Activated CD4-positive, CD25-positive, alpha-beta regulatory T cell treated with anti-CD3 and anti-CD28 coated beads, Interleukin-2, amount 50 U/mL, for 16 hours (primary cell): Measurements from ENCODE around the gene FBN2.

Experiments
- DNase-seq: peaks from one replicate; pipeline ENCODE4 v3.0.0-alpha.2; 2020; ENCODE audit warnings: low read depth, low spot score

FBN2 gene

GRCh38 chr5:128253880-128254279, 284.2 kb downstream of the FBN2 start:
- no peak for DNase-seq

GRCh38 chr5:128253161-128253560, 284.9 kb downstream of the FBN2 start:
- DNase-seq = no peak

GRCh38 chr5:128252756-128253155, 285.3 kb downstream of the FBN2 start:
- no peak for DNase-seq

GRCh38 chr5:128252196-128252595, 285.8 kb downstream of the FBN2 start:
- no peak for DNase-seq

GRCh38 chr5:128245974-128246373, 292.1 kb downstream of the FBN2 start:
- no peak for DNase-seq

GRCh38 chr5:128243958-128244582, 294.0 kb downstream of the FBN2 start:
- DNase-seq = no peak

DNA sequence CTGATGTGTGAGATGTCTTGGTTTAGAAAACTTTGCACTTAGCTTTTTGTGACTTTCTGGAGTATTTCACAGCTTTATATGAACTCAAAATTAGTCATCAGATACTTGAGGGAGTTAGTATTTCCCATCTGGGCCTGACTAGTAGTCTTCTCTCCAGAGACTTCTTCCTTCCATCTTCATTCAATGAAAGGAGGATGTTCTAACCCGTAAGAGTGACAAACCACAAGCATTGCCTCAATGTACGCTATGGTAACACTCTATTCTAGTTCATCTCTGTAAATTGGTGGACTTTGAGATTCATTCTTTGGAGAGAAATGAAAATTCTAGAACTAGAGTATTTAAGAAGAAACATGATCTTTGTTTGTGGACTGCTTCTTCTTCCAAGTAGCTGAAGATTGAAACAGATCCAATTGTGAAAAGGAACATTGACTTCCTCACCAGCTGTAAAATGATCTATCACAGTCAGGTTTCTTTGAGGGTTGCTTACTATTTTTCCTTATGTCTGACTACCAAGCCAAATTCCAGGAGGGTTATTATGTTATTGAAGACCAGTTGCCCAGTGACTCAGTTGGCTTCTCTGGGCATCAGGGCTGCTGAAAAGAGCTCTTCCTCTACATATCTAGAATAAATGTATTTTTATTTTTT, 296.9 kb downstream of the FBN2 start:
- no peak for DNase-seq

DNA sequence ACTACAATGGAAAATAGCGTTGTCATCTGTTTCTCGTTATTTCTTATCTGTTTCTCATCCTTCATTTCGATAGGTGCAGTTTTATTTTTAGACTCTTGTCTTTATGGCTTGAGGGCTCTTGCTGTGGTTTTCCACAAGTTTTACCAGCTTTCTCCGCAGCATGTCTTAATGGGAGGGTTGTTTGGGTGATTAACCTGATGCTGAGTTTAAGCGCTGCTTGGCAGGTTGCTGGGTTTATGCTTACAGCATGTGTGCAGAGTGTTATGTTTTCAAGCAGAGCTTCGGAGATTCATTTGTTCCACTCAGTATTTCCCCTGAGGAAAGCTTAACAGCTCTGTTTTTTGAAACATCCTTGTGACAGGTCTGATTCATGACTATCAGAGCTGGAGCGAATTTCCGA, 300.5 kb downstream of the FBN2 start:
- no peak for DNase-seq

DNA sequence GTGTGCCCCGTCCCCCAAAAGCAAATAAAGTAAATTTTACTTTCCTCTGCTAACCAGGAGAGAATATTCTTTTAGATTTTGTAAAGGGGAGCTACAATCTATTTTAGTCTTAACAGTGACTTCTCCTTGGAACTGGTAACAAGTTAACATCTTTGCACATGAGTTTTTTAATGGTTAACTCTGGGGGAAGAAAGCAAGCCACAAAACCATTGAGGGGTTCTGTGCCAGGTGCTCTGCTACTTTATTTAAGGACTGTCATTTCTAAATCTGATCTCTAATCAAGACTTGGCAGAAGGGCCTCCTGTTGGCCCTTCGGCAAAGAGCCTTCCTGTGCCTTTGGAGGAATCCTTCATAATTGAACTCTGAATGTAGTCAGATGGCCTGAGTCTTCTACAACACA, 301.0 kb downstream of the FBN2 start:
- DNase-seq = no peak

DNA sequence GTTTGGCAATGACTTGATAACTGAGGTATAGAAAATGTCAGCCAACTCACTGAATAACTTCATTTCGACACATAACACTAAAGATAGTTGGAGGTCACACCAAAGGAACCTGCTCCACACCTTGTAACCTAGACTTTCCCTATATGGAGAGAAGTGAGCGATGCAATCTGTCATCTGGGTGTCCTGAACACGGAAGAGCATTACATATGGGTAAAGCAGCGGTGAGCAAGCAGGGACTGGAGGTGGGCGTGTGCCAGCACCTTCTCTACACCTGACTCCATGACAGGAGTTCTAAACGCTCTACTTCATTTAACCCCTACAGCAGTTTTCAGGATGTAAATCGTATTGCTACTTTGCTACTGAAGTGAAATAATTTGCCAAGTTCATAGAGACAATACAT, 301.7 kb downstream of the FBN2 start:
- DNase-seq = no peak

DNA sequence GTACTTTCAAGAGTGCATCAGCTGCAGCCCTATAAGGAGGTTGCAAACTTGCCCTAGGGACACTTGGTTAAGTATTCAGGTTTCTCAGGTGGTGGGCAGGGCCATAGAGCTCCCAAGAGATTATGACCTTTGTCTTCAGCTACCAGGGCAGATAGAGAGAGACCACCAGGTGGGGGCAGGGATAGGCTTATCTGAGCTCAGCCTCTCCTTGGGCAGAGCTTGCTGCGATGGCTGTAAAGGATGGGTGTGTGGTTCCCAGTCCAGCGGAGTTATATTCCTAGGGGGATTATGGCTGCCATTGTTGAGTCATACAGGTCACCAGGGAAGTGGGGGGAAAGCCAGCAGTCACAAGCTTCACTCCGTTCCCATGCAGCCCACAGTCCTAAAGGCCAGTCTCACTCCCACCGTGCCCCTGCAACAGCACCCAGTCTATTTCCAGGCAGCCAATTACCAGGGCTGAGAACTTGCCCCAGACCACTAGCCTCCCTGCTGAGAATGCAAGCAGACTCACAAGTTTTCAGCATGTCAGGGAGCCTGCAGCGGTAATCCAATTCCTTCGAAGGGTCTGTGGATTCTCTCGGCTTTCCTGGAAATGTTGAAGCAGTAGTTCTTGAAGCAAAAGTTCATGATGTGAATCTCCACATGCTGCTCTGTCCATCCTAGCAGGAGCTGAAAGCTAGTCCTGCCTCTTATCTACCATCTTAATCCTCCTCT, 303.0 kb downstream of the FBN2 start:
- no peak for DNase-seq

GRCh38 chr5:128228521-128228920, 309.5 kb downstream of the FBN2 start:
- no peak for DNase-seq

DNA sequence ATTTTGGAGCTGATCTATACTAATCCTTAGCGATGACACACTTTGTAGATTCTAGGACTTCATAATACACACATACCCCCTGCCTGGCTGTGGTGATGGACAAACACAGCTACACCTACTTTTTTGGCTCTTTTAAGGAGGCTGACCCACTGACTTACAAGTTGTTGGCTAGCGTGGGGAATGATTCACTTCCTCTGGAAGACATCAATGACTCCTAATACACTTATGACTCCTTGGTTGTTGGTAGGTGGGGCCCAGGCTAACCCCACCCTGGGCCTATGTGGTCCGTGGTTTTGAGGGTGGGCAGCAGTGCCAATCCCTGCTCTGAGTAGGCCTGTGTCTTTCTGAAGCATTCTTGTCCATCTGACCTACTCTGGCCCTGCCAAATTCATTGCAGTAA, 310.0 kb downstream of the FBN2 start:
- no peak for DNase-seq

GRCh38 chr5:128225245-128226030, 312.6 kb downstream of the FBN2 start:
- no peak for DNase-seq

DNA sequence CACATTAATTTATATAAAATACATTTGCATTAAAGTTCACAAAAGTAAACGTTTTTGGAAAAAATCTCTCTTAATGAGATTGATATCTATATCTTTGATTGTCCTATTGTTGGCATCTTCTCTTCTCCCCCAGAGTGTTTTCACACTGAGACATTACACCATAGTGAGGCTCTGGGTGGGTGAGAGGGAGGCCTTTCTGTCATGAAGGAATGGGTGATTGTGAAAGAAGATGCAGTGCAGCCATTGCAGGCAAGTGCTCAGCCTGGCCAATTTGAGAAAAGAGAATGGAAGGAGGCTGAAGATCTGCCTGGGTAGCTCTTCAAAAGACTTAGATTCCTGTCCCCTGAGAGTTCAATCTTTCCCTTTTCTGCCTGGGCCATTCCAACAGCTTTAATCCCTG, 313.7 kb downstream of the FBN2 start:
- DNase-seq = no peak

DNA sequence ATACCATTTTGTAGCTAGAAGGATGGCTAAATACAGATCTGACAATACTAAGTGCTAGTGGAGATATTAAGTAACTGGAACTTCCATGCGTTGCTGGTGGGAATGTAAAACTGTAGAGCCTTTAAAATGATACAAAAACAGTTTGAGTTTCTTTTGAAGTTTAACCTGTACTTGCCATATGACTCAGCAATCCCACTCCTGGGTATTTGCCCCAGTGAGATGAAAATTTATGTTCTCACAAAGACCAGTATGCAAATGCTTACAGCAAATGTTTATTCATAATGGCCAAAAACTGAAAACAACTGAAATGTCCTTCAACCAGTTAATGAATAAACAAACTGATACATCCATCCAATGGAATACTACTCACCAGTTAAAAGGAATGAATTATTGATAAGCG, 317.2 kb downstream of the FBN2 start:
- no peak for DNase-seq

- DNase-seq = no peak
Measured at GRCh38 chr5:128216860-128217531, 321.0 kb downstream of the FBN2 start.

DNA sequence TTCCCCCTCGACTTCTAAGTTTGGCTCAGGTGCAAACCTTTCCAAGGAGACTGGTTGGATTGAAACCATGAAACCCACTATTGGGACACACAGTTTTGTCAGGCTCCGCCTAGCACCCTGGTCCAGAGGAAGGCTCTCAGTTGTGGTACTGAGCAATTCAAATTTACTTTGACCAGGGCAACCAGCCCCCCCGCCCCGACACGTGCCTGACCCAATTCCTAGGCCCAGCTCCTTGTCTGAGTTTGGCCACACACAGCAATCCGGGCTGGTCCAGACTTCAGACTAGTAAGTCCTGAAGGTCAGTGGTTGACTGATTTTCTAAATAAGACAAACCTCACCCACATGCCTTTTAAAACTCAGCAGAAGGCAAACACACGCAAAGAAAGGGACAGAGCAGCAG, 321.8 kb downstream of the FBN2 start:
- no peak for DNase-seq

- DNase-seq = no peak
Measured at GRCh38 chr5:128213833-128214232, 324.2 kb downstream of the FBN2 start.

GRCh38 chr5:128213340-128213739, 324.7 kb downstream of the FBN2 start:
- no peak for DNase-seq

GRCh38 chr5:128212191-128212806, 325.7 kb downstream of the FBN2 start:
- no peak for DNase-seq
